Psoas muscle (tissue), 8 donors: ENCODE measurements around the gene SYT7. TPM values are rescaled to one million over a fixed set of nuclear protein-coding genes. Genes with fewer than 3 reads are reported as not detected.

Experiments used
- ATAC-seq, 4 donors: fragments of 200-7000 bp; cut with Tn5 transposase; one replicate each; pipeline ENCODE4 v1.9.1; 2020; ENCODE audit warnings: moderate library complexity in 3 of 4, mild to moderate bottlenecking in 2 of 4
- DNase-seq, 2 donors: peaks; one replicate each; pipeline ENCODE4 v3.0.0-alpha.2; 2020
- H3K27ac ChIP-seq: fragments of 200-600 bp; one replicate; pipeline ENCODE4 v1.8.0; 2022
- H3K27me3 ChIP-seq, 3 donors: fragments of 200-600 bp in 1 of 3; one replicate each; pipeline versions ENCODE4 v1.6.1 to v1.8.0; 2013 to 2022; ENCODE audit warnings: low read length in 2 of 3, mild to moderate bottlenecking in 2 of 3, moderate library complexity in 1 of 3; ENCODE audit not compliant: insufficient read depth in 3 of 3
- H3K36me3 ChIP-seq, 2 donors: fragments of 200-600 bp in 1 of 2; one replicate each; pipeline versions ENCODE4 v1.6.1 to v1.8.0; 2013 to 2022; ENCODE audit warnings: low read depth in 1 of 2, mild to moderate bottlenecking in 1 of 2, moderate library complexity in 1 of 2; ENCODE audit not compliant: insufficient read depth in 1 of 2
- H3K4me1 ChIP-seq: fragments of 200-600 bp; one replicate; pipeline ENCODE4 v1.8.0; 2022
- H3K4me3 ChIP-seq: fragments of 200-600 bp; one replicate; pipeline ENCODE4 v1.8.0; 2022; ENCODE audit warnings: mild to moderate bottlenecking
- H3K9me3 ChIP-seq: fragments of 200-600 bp; one replicate; pipeline ENCODE4 v1.8.0; 2022
- WGBS, 3 donors: extraction: QIAGEN DNeasy Blood & Tissue Kit; methylation state at CpG; one replicate each; pipeline versions ENCODE4 v1.1.6 to v1.1.7; 2013; 5-methylcytosine and 5-hydroxymethylcytosine counted together
- intact Hi-C, 2 donors: fragments of 100-400 bp; cut with DNase I; formaldehyde crosslinking; loops; one replicate each; pipeline versions ENCODE4 v1.11.0 to v1.14.2; 2022
- polyA plus RNA-seq, 3 donors: library from polyadenylated mRNA; stranded (reverse); fragments of 200-250 nt; gene quantifications; one replicate each; pipeline ENCODE4 v1.2.3, GENCODE V29; 2013
- total RNA-seq, 4 donors: library from RNA; stranded (reverse); fragmentation: NEBNext Ultra II Directional in 2 of 4; extraction: Animal tissue kit (Norgen Biotek cat#: 25700) in 2 of 4; gene quantifications; one replicate each; pipeline versions ENCODE4 v1.2.1 to v1.2.4, GENCODE V29; 2021 to 2023
- TF ChIP-seq, protein P1 (sequence below): fragments of 200-600 bp; IDR thresholded peaks from one replicate; pipeline ENCODE4 v1.8.0; 2022; ENCODE audit warnings: antibody characterized with exemption
- donor health status: healthy with polysubstance abuse.
- donor health status: DM: no; HTN: no; CAD: no; lungs with moderate emphysema.
- donor health status: Bipolar disorder and iron deficiency.
- donor health status: healthy.
- donor health status: DM: yes; HTN: yes; CAD: no.
- donor health status: DM: no; HTN: no; CAD: no.
- donor health status: DM: no; HTN: no; CAD: no.
- donor health status: DM: yes; HTN: yes; CAD: no.

The SYT7 gene
- total and polyA plus RNA-seq, 7 donors = 0.96 to 3.5 (median 2.1) TPM

- no peak overlapping the region for H3K27ac ChIP-seq
- H3K9me3 ChIP-seq = no peaks in the 10 kb centered on the region
- WGBS, 3 donors = 27 to 33% (median 27%) methylated on average over 25 of the region's 25 CpGs
- H3K4me3 ChIP-seq = no peak overlapping the region
- peak; percentile 64 to 73 for DNase-seq
- H3K27me3 ChIP-seq = peaks cover 0 to 3% (median 0%) of the 10 kb centered on the region in 3 donors
- H3K4me1 ChIP-seq = no peaks in the 10 kb centered on the region
- H3K36me3 ChIP-seq = no peaks in the 10 kb centered on the region
- intact Hi-C loops = no loop called here
- TF ChIP-seq, protein P1, sequence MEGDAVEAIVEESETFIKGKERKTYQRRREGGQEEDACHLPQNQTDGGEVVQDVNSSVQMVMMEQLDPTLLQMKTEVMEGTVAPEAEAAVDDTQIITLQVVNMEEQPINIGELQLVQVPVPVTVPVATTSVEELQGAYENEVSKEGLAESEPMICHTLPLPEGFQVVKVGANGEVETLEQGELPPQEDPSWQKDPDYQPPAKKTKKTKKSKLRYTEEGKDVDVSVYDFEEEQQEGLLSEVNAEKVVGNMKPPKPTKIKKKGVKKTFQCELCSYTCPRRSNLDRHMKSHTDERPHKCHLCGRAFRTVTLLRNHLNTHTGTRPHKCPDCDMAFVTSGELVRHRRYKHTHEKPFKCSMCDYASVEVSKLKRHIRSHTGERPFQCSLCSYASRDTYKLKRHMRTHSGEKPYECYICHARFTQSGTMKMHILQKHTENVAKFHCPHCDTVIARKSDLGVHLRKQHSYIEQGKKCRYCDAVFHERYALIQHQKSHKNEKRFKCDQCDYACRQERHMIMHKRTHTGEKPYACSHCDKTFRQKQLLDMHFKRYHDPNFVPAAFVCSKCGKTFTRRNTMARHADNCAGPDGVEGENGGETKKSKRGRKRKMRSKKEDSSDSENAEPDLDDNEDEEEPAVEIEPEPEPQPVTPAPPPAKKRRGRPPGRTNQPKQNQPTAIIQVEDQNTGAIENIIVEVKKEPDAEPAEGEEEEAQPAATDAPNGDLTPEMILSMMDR = no peak
- peak in 3 of 4 donors; percentile 17 to 24 (median 23) for ATAC-seq
These were observed 18.3 kb upstream of the SYT7 start for GRCh38 chr11:61598886-61599868.

- no peaks in the 10 kb centered on the region for H3K9me3 ChIP-seq
- intact Hi-C loops = no loop called here
- no peaks in the 10 kb centered on the region for H3K36me3 ChIP-seq
- H3K4me3 ChIP-seq = no peak overlapping the region
- DNase-seq (no peak), ATAC-seq (no peak)
- H3K4me1 ChIP-seq = no peaks in the 10 kb centered on the region
- no peak overlapping the region for H3K27ac ChIP-seq
- H3K27me3 ChIP-seq = no peaks in the 10 kb centered on the region
- 57 to 67% (median 62%) methylated on average over 3 of the region's 3 CpGs for WGBS, 3 donors
- TF ChIP-seq, protein P1 = no peak
These were observed 17.5 kb upstream of the SYT7 start for GRCh38 chr11:61598374-61598773.

DNA sequence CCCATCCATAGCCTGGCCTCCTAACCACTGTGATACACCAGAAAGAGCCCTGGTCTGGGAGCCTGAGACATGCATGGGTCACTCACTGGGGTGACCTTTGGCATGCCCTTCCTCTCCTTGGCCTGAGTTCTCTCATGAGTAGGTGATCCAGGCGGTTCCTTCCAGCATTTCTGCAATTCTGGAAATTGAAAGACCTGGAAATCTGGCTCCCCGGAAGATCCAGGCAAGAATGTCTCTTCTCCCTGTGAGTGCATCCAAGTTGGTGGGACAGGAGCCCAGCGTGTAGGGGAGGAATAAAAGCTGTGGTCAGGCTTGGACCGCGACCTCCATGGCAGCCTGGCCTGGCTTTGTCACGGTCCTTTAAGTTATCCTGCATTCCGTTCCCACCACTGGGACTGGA lies 16.1 kb upstream of the SYT7 start:
- Histone ChIP-seq H3K36me3 (no peaks in the 10 kb centered on the region), H3K4me3 (no peak overlapping the region), H3K27ac (no peak overlapping the region), H3K9me3 (no peaks in the 10 kb centered on the region), H3K4me1 (no peaks in the 10 kb centered on the region), H3K27me3 (peaks cover 0 to 2% (median 0%) of the 10 kb centered on the region in 3 donors)
- intact Hi-C loops = no loop called here
- 62 to 69% (median 64%) methylated on average over 7 of the region's 7 CpGs for WGBS, 3 donors
- DNase-seq (no peak), ATAC-seq (no peak)
- TF ChIP-seq, protein P1 = no peak

DNA sequence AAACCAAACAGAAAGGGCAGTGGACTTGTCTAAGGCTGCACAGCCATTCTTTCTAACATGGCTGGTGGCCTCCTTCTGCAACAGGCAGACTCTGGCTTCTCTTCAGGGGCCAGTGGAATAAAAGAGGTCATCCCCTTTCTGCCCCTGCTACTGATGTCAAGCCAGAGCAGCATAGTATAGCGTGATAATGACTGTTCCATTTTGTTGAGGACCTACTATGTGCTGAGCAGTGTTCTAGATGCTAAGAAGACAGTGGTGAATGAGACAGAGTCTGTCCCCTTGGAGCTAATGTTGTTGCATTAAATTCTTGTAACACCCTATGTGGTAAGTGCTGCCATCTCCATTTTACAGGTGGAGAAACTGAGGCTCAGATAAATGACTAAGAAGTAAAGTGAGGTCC lies 15.7 kb upstream of the SYT7 start:
- DNase-seq (no peak), ATAC-seq (no peak)
- H3K27me3 ChIP-seq = peaks cover 0 to 2% (median 0%) of the 10 kb centered on the region in 3 donors
- intact Hi-C loops = no loop called here
- TF ChIP-seq, protein P1 = no peak
- no peaks in the 10 kb centered on the region for H3K36me3 ChIP-seq
- no peaks in the 10 kb centered on the region for H3K4me1 ChIP-seq
- H3K27ac ChIP-seq = no peak overlapping the region
- H3K9me3 ChIP-seq = no peaks in the 10 kb centered on the region
- 91 to 95% (median 93%) methylated on average over 1 of the region's 1 CpG for WGBS, 3 donors
- H3K4me3 ChIP-seq = no peak overlapping the region
